A549 treated with CpdA at 1 μM for 4 hours (cell line): ENCODE data around the gene ITIH1. TPM values are rescaled to one million over a fixed set of nuclear protein-coding genes. Genes with fewer than 3 reads are reported as not detected.

Source experiments
- total RNA-seq: library from RNA; stranded (reverse); fragments of 200-300 nt; extraction: Qiagen RNA extraction; gene quantifications from 5 replicates; pipeline ENCODE4 v1.2.3, GENCODE V29; 2022; ENCODE audit warnings: low read depth

Gene ITIH1, protein sequence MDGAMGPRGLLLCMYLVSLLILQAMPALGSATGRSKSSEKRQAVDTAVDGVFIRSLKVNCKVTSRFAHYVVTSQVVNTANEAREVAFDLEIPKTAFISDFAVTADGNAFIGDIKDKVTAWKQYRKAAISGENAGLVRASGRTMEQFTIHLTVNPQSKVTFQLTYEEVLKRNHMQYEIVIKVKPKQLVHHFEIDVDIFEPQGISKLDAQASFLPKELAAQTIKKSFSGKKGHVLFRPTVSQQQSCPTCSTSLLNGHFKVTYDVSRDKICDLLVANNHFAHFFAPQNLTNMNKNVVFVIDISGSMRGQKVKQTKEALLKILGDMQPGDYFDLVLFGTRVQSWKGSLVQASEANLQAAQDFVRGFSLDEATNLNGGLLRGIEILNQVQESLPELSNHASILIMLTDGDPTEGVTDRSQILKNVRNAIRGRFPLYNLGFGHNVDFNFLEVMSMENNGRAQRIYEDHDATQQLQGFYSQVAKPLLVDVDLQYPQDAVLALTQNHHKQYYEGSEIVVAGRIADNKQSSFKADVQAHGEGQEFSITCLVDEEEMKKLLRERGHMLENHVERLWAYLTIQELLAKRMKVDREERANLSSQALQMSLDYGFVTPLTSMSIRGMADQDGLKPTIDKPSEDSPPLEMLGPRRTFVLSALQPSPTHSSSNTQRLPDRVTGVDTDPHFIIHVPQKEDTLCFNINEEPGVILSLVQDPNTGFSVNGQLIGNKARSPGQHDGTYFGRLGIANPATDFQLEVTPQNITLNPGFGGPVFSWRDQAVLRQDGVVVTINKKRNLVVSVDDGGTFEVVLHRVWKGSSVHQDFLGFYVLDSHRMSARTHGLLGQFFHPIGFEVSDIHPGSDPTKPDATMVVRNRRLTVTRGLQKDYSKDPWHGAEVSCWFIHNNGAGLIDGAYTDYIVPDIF
- not detected in 5 replicates for total RNA-seq

DNA sequence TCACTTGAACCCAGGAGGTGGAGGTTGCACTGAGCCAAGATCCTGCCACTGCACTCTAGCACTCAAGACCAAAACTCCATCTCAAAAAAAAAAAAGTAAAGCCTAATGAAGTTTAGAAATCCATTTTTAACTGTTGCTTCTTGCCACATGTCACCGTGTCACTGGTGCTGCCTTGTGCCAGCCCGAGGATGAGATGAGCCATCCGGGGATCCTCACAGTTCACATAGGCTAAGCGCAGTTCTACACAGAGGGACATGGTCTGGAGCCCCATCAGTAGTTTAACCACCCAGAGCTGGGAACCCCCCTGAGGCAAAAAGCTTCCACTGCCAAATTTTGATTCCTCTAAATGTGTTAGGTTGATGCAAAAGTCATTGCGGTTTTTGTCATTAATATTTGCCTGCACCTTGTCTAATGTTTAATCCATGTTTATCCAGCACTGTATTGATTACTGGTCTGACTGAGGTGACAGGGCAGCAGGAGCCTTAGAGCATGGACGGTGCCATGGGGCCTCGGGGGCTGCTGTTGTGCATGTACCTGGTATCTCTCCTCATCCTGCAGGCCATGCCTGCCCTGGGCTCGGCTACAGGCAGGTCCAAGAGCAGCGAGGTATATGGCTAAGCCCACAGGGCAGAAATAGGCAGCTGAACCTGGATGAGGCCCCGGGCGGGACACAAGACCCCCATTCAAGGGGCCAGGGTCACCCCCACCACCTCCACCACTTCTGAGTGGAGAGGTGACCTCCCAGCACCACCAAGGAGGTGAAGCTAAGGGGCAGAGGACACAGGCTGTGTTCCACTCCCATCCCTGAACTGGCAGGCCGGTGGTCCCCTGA lies at the start of gene ITIH1:
ITIH1 (plus strand) TSS at position 473 of the 832 bp plus-strand sequence; CDS start at position 490, 17 bp downstream.

DNA sequence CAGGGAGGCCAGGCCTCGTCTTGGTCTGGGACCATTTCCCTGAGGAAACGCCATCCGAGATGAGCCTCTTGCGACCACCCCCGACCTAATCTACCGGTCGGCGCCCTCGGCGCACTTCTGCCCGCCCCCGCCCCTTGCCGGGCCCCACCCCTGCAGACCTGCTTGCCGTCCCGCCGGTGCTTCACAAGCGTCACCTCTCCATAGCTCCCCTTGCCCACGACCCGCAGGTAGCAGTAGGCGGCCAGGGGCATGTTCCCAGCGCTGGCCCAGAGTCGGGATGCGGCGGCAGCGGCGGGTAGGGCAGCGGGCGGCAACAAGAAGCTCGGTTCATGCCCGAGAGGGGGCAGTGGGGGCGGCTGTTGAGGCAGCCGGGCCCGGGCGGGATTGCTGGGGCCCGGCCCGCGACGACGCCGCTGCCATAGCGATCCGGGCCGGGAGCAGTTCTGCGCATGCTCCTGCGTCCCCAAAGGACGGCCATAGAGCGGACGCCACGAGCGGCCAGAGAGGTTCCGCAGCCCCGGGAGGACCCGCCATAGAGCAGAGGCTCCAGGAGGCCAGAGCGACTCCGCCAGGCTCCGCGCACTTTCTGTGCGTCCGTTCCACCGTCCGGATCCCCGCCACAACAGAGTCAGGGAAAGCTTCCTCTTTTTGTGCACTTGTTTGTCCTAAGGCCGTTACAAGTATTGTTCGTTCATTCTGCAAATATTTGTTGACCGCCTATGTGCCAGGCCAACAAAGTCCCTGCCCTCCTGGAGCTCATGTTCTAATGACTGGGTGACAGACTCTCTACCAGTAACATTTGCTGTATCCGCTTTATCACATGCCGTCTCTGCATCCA lies 6.7 kb upstream of the ITIH1 start, which contains the start of gene NEK4:
NEK4 (minus strand) TSS at position 445 of the 838 bp plus-strand sequence; CDS start at position 251, 194 bp downstream.

DNA sequence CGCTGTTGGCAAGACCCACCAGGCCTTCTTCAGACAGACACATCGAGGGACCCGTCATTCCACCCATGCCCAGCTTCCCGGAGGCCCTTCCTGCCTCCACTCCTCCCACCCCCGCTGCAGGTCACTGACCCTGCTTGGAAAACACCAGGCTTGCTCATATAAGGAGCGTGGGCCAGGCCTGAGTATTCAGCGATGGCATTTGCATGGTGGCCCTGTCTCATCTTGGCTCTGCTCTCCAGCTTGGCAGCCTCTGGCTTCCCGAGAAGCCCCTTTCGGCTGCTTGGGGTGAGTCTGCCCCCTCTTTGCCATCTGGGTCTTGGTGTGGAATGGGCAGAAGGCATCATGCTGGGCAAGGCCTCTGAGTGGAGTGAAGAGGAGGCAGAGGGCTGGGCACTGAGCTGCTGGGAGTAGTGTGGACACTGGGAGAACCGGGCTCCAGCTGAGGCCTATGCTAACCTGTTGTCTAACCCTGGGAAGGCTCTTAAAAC lies 17.3 kb downstream of the ITIH1 start, which contains the start of gene ITIH3:
ITIH3 (plus strand) TSS at position 185 of the 488 bp plus-strand sequence; CDS start at position 193, 8 bp downstream.

DNA sequence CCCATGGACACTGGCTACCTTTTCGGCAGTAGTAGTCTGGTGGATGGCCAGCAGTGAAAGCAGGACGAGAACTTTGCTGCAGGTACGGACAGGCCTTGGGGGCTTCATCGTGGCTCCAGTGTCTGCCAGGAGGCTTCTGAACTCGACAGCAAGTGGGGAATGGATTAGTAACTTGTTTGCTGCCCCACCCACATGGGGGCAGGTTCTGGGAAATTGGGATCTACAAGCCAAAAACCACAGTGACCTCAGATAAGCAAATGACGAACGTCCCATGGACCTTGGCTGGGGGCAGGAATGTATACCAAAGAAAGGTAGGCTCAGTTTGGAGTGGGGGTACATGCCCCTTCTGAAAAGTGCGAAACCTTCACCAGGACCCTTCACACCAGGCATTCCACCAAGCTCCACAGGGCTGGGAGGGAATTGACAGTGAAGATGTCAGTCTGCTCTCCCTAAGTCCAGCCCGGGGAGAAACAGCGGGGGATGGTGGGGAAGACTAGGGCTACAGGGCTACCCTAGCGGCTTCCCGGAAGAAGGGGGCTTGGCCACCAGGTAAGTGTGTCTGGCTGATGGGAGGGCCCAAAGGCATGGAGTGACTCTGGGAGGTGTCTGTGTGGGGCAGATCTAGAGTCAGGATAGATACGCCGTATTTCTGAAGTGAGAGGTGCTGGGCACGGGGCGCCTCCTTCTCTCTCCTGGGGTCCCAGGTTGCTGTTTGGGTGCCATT lies 53.3 kb downstream of the ITIH1 start, which contains the start of gene ITIH4:
ITIH4 (minus strand) TSS at position 138 of the 724 bp plus-strand sequence; CDS start at position 108, 30 bp downstream.

DNA sequence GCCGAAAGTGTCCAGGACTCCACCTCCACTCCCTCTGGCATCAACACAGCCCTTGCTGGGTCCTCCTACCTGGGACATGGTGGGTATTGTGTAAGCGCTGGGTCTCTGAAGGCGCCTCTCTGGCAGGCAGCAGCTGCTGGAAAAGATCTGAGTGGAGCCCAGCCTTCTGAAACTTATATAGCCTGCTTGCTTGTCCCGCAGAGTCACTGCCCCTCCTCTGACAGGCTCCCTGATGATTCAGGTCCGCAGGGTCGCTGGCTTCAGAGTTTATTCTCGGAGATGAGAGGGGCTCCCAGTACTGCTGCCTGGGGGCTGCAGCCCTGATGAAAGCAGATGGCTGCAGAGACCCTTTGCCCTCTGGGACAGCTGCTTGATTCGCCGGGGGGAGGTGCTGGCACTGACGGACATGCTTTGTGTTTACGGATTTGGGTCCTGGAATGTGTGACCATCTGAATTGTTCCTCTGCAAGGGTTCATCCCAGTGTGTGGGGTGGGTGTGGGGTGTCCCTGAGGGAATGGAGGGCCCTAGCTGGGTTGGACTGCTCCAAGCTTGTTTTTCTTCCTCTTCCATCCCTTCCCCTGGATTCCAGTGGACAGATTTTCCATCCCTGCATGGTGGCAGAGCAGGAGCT lies 57.6 kb downstream of the ITIH1 start, which contains the start of gene MUSTN1:
MUSTN1 (minus strand) TSS at position 149 of the 631 bp plus-strand sequence; CDS start at position 78, 71 bp downstream.

Other genes starting within 250 kb of the ITIH1 start
- 78.9 to 109 TPM (median 101 TPM) in 5 replicates for gene NT5DC2, start 243.7 kb upstream of the ITIH1 start, total RNA-seq
- 50.9 to 73.7 TPM (median 62.1 TPM) in 5 replicates for gene UQCC5, start 241.0 kb upstream of the ITIH1 start, total RNA-seq
- 11.2 to 15.4 TPM (median 15.0 TPM) in 5 replicates for gene PBRM1, start 91.7 kb upstream of the ITIH1 start, total RNA-seq
- 96.1 to 184 TPM (median 103 TPM) in 5 replicates for gene GNL3, start 91.6 kb upstream of the ITIH1 start, total RNA-seq
- gene GLT8D1, start 71.8 kb upstream of the ITIH1 start, total RNA-seq: 34.1 to 43.1 TPM (median 37.2 TPM) in 5 replicates
- 138 to 175 TPM (median 157 TPM) in 5 replicates for gene SPCS1, start 71.5 kb upstream of the ITIH1 start, total RNA-seq
- 11.2 to 17.8 TPM (median 14.1 TPM) in 5 replicates for gene NEK4, start 6.7 kb upstream of the ITIH1 start, total RNA-seq
- gene ITIH3, start 17.2 kb downstream of the ITIH1 start, total RNA-seq: 0.05 to 0.24 TPM in 2 of 5 replicates, not detected in the others
- gene ITIH4, start 53.1 kb downstream of the ITIH1 start, total RNA-seq: 0.45 to 1.4 TPM (median 0.69 TPM) in 5 replicates
- gene MUSTN1, start 57.4 kb downstream of the ITIH1 start, total RNA-seq: 0.52 TPM in 1 of 5 replicates, not detected in the others
- 6.7 to 9.6 TPM (median 8.7 TPM) in 5 replicates for gene STIMATE, start 119.9 kb downstream of the ITIH1 start, total RNA-seq